ENCODE measurements around the gene ACSS3.

DNA sequence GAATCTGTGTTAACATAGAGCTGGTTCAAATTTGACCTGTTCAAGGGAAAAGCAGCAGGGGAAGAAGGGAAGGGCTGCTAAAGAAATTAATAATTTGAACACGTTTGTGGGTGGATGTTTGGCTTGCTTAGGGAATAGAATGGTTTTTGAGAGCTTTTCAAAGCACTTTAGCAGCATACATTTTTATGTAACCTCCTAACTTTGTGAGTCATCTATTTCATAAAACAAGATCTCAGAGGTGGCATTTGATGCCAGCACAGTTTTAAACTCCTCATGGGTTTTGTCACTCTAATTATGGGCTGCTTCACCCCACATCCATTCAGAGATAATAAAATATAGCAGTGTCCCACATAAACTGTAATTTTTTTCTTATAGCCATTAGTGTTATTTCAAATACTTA lies 143.8 kb downstream of the ACSS3 start:
- TF ChIP-seq POLR2A (IDR thresholded peaks at IDR 0.05; ENCODE audit: low read length): no peak
- no peak for TF ChIP-seq GATA1 (IDR thresholded peaks at IDR 0.05; ENCODE audit: low read depth, low read length)

All from erythroblast (primary cell).